Brain pericyte (primary cell): ENCODE data around the gene WDR76.

Source experiments
- DNase-seq: peaks from one replicate; pipeline ENCODE4 v3.0.0-alpha.2; 2012; ENCODE audit warnings: low read depth, low spot score

WDR76 gene

GRCh38 chr15:43913026-43913780, 86.4 kb downstream of the WDR76 start:
- DNase-seq, result peak; percentile 83

- no peak for DNase-seq
These were observed 87.1 kb downstream of the WDR76 start for GRCh38 chr15:43913941-43914340.

GRCh38 chr15:43915631-43916325, 89.0 kb downstream of the WDR76 start:
- no peak for DNase-seq

- no peak for DNase-seq
These were observed 89.5 kb downstream of the WDR76 start for GRCh38 chr15:43916326-43916660.
